ENCODE data around the gene CACNA2D3. TPM values are rescaled to one million over a fixed set of nuclear protein-coding genes. Genes with fewer than 3 reads are reported as not detected.

The CACNA2D3 gene
- total RNA-seq, 6 experiments from 2014 or later, result 0.14 to 0.23 (median 0.19) TPM; not detected in 2

GRCh38 chr3:54355800-54356199, 233.4 kb downstream of the CACNA2D3 start:
- TF ChIP-seq CTCF (IDR thresholded peaks at IDR 0.05), result no peak
- Mint-ChIP-seq H3K36me3 (ENCODE audit: low read depth) (no peaks in the 10 kb centered on the region; the same call in 1 of the 2 replicates), H3K9me3 (peaks cover 45% of the 10 kb centered on the region), H3K27me3 (ENCODE audit: insufficient read depth) (no peaks in the 10 kb centered on the region), H3K4me3 (no peak overlapping the region), H3K27ac (no peak overlapping the region), H3K4me1 (ENCODE audit: low read depth) (no peaks in the 10 kb centered on the region)
- DNase-seq, result no peak

GRCh38 chr3:54356261-54357045, 234.1 kb downstream of the CACNA2D3 start:
- peaks cover 2% of the 10 kb centered on the region for H3K36me3 Mint-ChIP-seq (ENCODE audit: low read depth)
- TF ChIP-seq CTCF (IDR thresholded peaks at IDR 0.05), result no peak
- no peaks in the 10 kb centered on the region for H3K4me1 Mint-ChIP-seq (ENCODE audit: low read depth)
- DNase-seq, result no peak
- no peak overlapping the region for H3K27ac Mint-ChIP-seq
- H3K4me3 Mint-ChIP-seq, result no peak overlapping the region
- no peaks in the 10 kb centered on the region for H3K27me3 Mint-ChIP-seq (ENCODE audit: insufficient read depth)
- H3K9me3 Mint-ChIP-seq, result peaks cover 44% of the 10 kb centered on the region

GRCh38 chr3:54357301-54357700, 234.9 kb downstream of the CACNA2D3 start:
- Mint-ChIP-seq H3K4me3 (no peak overlapping the region), H3K27ac (no peak overlapping the region), H3K27me3 (ENCODE audit: insufficient read depth) (no peaks in the 10 kb centered on the region), H3K36me3 (ENCODE audit: low read depth) (peaks cover 5% of the 10 kb centered on the region), H3K9me3 (peaks cover 47% of the 10 kb centered on the region), H3K4me1 (ENCODE audit: low read depth) (no peaks in the 10 kb centered on the region)
- no peak for TF ChIP-seq CTCF (IDR thresholded peaks at IDR 0.05)
- DNase-seq, result no peak

GRCh38 chr3:54358316-54358715, 236.0 kb downstream of the CACNA2D3 start:
- TF ChIP-seq CTCF (IDR thresholded peaks at IDR 0.05), result no peak
- H3K27ac Mint-ChIP-seq, result no peak overlapping the region
- peaks cover 51% of the 10 kb centered on the region for H3K9me3 Mint-ChIP-seq
- H3K36me3 Mint-ChIP-seq (ENCODE audit: low read depth), result peaks cover 5% of the 10 kb centered on the region
- DNase-seq, result no peak
- no peaks in the 10 kb centered on the region for H3K4me1 Mint-ChIP-seq (ENCODE audit: low read depth)
- H3K27me3 Mint-ChIP-seq (ENCODE audit: insufficient read depth), result no peaks in the 10 kb centered on the region
- H3K4me3 Mint-ChIP-seq, result no peak overlapping the region

GRCh38 chr3:54358969-54359694, 236.8 kb downstream of the CACNA2D3 start:
- H3K27me3 Mint-ChIP-seq (ENCODE audit: insufficient read depth), result no peaks in the 10 kb centered on the region
- H3K4me1 Mint-ChIP-seq (ENCODE audit: low read depth), result no peaks in the 10 kb centered on the region
- no peak for DNase-seq
- peaks cover 54% of the 10 kb centered on the region for H3K9me3 Mint-ChIP-seq
- TF ChIP-seq CTCF (IDR thresholded peaks at IDR 0.05), result no peak
- no peak overlapping the region for H3K27ac Mint-ChIP-seq
- H3K36me3 Mint-ChIP-seq (ENCODE audit: low read depth), result peaks cover 5% of the 10 kb centered on the region
- H3K4me3 Mint-ChIP-seq, result no peak overlapping the region
